Measurements from ENCODE around the gene PRICKLE3.

Gene PRICKLE3

GRCh38 chrX:49186125-49187027 lies at the start of gene PRICKLE3:
Gene PRICKLE3, minus strand, starts transcription at chrX:49186373. Its CDS starts 76 bp downstream, at chrX:49186297.
- H3K27ac Mint-ChIP-seq: peak within 1 kb of the TSS; percentile 62
- H3K36me3 Mint-ChIP-seq (ENCODE audit: low read depth): peaks cover 8% of the 10 kb centered on the region
- no peaks in the 10 kb centered on the region for H3K9me3 Mint-ChIP-seq
- peaks cover 24% of the 10 kb centered on the region for H3K4me1 Mint-ChIP-seq
- peak within 1 kb of the TSS; percentile 82 for H3K4me3 Mint-ChIP-seq
- peak; percentile 22 for ATAC-seq
- DNase-seq: peak; percentile 79
- no peaks in the 10 kb centered on the region for H3K27me3 Mint-ChIP-seq

GRCh38 chrX:49233887-49234555 lies 47.8 kb upstream of the PRICKLE3 start:
- Mint-ChIP-seq H3K9me3 (no peaks in the 10 kb centered on the region), H3K27me3 (no peaks in the 10 kb centered on the region), H3K36me3 (ENCODE audit: low read depth) (no peaks in the 10 kb centered on the region), H3K4me1 (peaks cover 28% of the 10 kb centered on the region), H3K4me3 (no peak overlapping the region), H3K27ac (no peak overlapping the region)
- DNase-seq: no peak
- ATAC-seq: no peak

- no peak within 1 kb of the TSS for H3K4me3 Mint-ChIP-seq
- ATAC-seq (no peak), DNase-seq (no peak)
- no peaks in the 10 kb centered on the region for H3K27me3 Mint-ChIP-seq
- no peak within 1 kb of the TSS for H3K27ac Mint-ChIP-seq
- H3K4me1 Mint-ChIP-seq: peaks cover 26% of the 10 kb centered on the region
- H3K36me3 Mint-ChIP-seq (ENCODE audit: low read depth): no peaks in the 10 kb centered on the region
- no peaks in the 10 kb centered on the region for H3K9me3 Mint-ChIP-seq
Observed at GRCh38 chrX:49233176-49233575, 47.0 kb upstream of the PRICKLE3 start, which contains the start of gene CACNA1F. Gene CACNA1F, minus strand, starts transcription at chrX:49233340. Its CDS starts 31 bp downstream, at chrX:49233309.

- no peak for DNase-seq
- Mint-ChIP-seq H3K4me1 (peaks cover 26% of the 10 kb centered on the region), H3K27me3 (no peaks in the 10 kb centered on the region), H3K4me3 (no peak overlapping the region), H3K9me3 (no peaks in the 10 kb centered on the region), H3K36me3 (ENCODE audit: low read depth) (no peaks in the 10 kb centered on the region), H3K27ac (no peak overlapping the region)
- ATAC-seq: no peak
Observed at GRCh38 chrX:49232525-49232924, 46.4 kb upstream of the PRICKLE3 start.

- Mint-ChIP-seq H3K9me3 (no peaks in the 10 kb centered on the region), H3K4me3 (peak overlapping the region; percentile 74), H3K27ac (no peak overlapping the region), H3K4me1 (peaks cover 15% of the 10 kb centered on the region), H3K27me3 (no peaks in the 10 kb centered on the region), H3K36me3 (ENCODE audit: low read depth) (no peaks in the 10 kb centered on the region)
- DNase-seq: no peak
- ATAC-seq: no peak
Observed at GRCh38 chrX:49231333-49232000, 45.3 kb upstream of the PRICKLE3 start.

- ATAC-seq (peak; percentile 84), DNase-seq (peak; percentile 76)
- Mint-ChIP-seq H3K4me1 (peaks cover 12% of the 10 kb centered on the region), H3K4me3 (peak overlapping the region; percentile 74), H3K9me3 (no peaks in the 10 kb centered on the region), H3K27me3 (no peaks in the 10 kb centered on the region), H3K27ac (peak overlapping the region; percentile 77), H3K36me3 (ENCODE audit: low read depth) (no peaks in the 10 kb centered on the region)
Observed at GRCh38 chrX:49230500-49231232, 44.5 kb upstream of the PRICKLE3 start.

GRCh38 chrX:49228185-49228584 lies 42.0 kb upstream of the PRICKLE3 start:
- no peaks in the 10 kb centered on the region for H3K27me3 Mint-ChIP-seq
- H3K9me3 Mint-ChIP-seq: no peaks in the 10 kb centered on the region
- H3K4me3 Mint-ChIP-seq: no peak overlapping the region
- peaks cover 8% of the 10 kb centered on the region for H3K4me1 Mint-ChIP-seq
- ATAC-seq (no peak), DNase-seq (no peak)
- no peak overlapping the region for H3K27ac Mint-ChIP-seq
- no peaks in the 10 kb centered on the region for H3K36me3 Mint-ChIP-seq (ENCODE audit: low read depth)

GRCh38 chrX:49227726-49228125 lies 41.6 kb upstream of the PRICKLE3 start:
- no peaks in the 10 kb centered on the region for H3K9me3 Mint-ChIP-seq
- H3K36me3 Mint-ChIP-seq (ENCODE audit: low read depth): no peaks in the 10 kb centered on the region
- no peak overlapping the region for H3K27ac Mint-ChIP-seq
- H3K4me3 Mint-ChIP-seq: no peak overlapping the region
- H3K4me1 Mint-ChIP-seq: peaks cover 8% of the 10 kb centered on the region
- ATAC-seq (no peak), DNase-seq (no peak)
- no peaks in the 10 kb centered on the region for H3K27me3 Mint-ChIP-seq

GRCh38 chrX:49226946-49227345 lies 40.8 kb upstream of the PRICKLE3 start:
- Mint-ChIP-seq H3K27ac (no peak overlapping the region), H3K27me3 (no peaks in the 10 kb centered on the region), H3K9me3 (no peaks in the 10 kb centered on the region), H3K4me1 (peaks cover 8% of the 10 kb centered on the region), H3K4me3 (no peak overlapping the region), H3K36me3 (ENCODE audit: low read depth) (no peaks in the 10 kb centered on the region)
- no peak for DNase-seq
- no peak for ATAC-seq

GRCh38 chrX:49225858-49226257 lies 39.7 kb upstream of the PRICKLE3 start:
- H3K36me3 Mint-ChIP-seq (ENCODE audit: low read depth): no peaks in the 10 kb centered on the region
- peaks cover 3% of the 10 kb centered on the region for H3K4me1 Mint-ChIP-seq
- no peaks in the 10 kb centered on the region for H3K27me3 Mint-ChIP-seq
- DNase-seq (no peak), ATAC-seq (no peak)
- H3K9me3 Mint-ChIP-seq: no peaks in the 10 kb centered on the region
- no peak overlapping the region for H3K27ac Mint-ChIP-seq
- no peak overlapping the region for H3K4me3 Mint-ChIP-seq

- Mint-ChIP-seq H3K4me1 (no peaks in the 10 kb centered on the region), H3K9me3 (no peaks in the 10 kb centered on the region), H3K4me3 (no peak overlapping the region), H3K27ac (no peak overlapping the region), H3K36me3 (ENCODE audit: low read depth) (no peaks in the 10 kb centered on the region), H3K27me3 (no peaks in the 10 kb centered on the region)
- DNase-seq (no peak), ATAC-seq (no peak)
Observed at GRCh38 chrX:49221868-49222267, 35.7 kb upstream of the PRICKLE3 start.

GRCh38 chrX:49220100-49220499 lies 33.9 kb upstream of the PRICKLE3 start:
- no peak for ATAC-seq
- H3K4me1 Mint-ChIP-seq: no peaks in the 10 kb centered on the region
- H3K4me3 Mint-ChIP-seq: no peak overlapping the region
- H3K9me3 Mint-ChIP-seq: no peaks in the 10 kb centered on the region
- no peaks in the 10 kb centered on the region for H3K27me3 Mint-ChIP-seq
- no peaks in the 10 kb centered on the region for H3K36me3 Mint-ChIP-seq (ENCODE audit: low read depth)
- no peak overlapping the region for H3K27ac Mint-ChIP-seq
- DNase-seq: no peak

- no peaks in the 10 kb centered on the region for H3K4me1 Mint-ChIP-seq
- no peak overlapping the region for H3K4me3 Mint-ChIP-seq
- no peak overlapping the region for H3K27ac Mint-ChIP-seq
- no peak for DNase-seq
- H3K9me3 Mint-ChIP-seq: no peaks in the 10 kb centered on the region
- no peaks in the 10 kb centered on the region for H3K27me3 Mint-ChIP-seq
- no peaks in the 10 kb centered on the region for H3K36me3 Mint-ChIP-seq (ENCODE audit: low read depth)
- no peak for ATAC-seq
Observed at GRCh38 chrX:49214996-49215526, 28.9 kb upstream of the PRICKLE3 start.

GRCh38 chrX:49214416-49214815 lies 28.2 kb upstream of the PRICKLE3 start:
- Mint-ChIP-seq H3K4me1 (peaks cover 2% of the 10 kb centered on the region), H3K9me3 (no peaks in the 10 kb centered on the region), H3K27me3 (no peaks in the 10 kb centered on the region), H3K36me3 (ENCODE audit: low read depth) (no peaks in the 10 kb centered on the region), H3K27ac (no peak overlapping the region), H3K4me3 (no peak overlapping the region)
- DNase-seq (no peak), ATAC-seq (no peak)

Data from activated naive CD8-positive, alpha-beta T cell treated with anti-CD3 and anti-CD28 coated beads, Interleukin-2, amount 50 U/mL, for 24 hours (primary cell).